HS-5 (cell line): ENCODE data around the gene GUCA1A.
"Not testable (repeated sequence)": the region's sequence is repeated elsewhere in the genome, so short reads cannot be mapped to it uniquely, and the experiment has no call there.

Experiments
- DNase-seq: peaks from one replicate; pipeline ENCODE4 v3.0.0-alpha.2; 2012; ENCODE audit warnings: low read depth

GUCA1A gene

DNA sequence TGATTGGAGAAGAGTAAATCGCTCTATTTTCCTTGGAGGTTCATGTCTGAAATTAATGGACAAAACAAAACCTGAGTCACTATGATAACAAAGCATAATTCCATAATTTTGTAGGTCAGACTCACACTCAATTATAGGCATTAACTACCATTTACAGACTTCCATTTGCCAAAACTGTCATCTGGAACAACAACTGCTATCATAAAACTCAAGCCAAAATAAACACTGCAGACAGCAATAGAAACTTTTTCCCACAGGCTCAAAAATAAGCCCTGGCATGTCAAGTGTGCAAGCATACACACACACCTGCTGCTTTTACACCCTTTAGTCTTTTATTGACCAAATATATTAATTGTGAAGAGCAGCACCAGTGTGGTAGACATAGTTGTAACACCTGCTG is 37.4 kb downstream of the GUCA1A start:
- no peak for DNase-seq

DNA sequence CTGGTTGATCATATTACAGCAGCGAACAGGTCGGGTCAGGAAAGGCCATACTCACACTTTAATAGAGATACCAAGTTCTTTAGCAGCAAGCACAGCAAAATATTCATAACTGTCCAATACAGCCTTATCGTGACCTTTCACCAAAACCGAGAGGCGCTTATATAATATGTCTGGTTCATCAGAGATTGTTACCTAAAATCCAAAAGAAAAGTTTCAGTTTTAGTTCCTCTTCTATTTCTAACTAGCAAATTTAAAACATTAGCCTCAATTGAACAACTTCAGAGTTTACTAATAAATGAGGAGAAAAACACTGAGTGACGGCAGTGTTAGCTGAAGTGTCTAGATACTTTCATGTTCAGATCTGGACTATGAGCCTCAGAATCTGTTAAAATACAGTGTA is 38.6 kb downstream of the GUCA1A start:
- no peak for DNase-seq

DNA sequence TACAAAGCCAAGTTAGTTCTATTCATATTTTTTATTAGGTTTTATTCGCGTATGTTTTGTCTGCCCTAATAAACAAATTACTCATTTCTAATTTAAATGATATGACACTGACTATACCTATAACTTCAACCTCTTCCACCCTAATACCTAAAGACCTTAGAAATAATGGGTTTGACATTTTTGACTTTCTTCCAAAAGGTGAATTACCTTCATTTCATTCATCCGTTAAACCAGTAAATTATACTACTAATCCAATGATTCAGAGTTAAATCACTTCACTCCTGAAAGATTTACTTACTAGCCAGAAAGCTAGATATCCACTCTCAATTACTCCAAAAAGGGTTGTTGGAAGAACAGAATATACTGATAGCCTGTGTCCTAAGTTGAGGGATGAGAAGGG is 39.3 kb downstream of the GUCA1A start:
- no peak for DNase-seq

GRCh38 chr6:42216495-42216894 is 43.3 kb downstream of the GUCA1A start:
- DNase-seq = not testable (repeated sequence)

- no peak for DNase-seq
Observed at GRCh38 chr6:42217157-42217518, 44.0 kb downstream of the GUCA1A start.

DNA sequence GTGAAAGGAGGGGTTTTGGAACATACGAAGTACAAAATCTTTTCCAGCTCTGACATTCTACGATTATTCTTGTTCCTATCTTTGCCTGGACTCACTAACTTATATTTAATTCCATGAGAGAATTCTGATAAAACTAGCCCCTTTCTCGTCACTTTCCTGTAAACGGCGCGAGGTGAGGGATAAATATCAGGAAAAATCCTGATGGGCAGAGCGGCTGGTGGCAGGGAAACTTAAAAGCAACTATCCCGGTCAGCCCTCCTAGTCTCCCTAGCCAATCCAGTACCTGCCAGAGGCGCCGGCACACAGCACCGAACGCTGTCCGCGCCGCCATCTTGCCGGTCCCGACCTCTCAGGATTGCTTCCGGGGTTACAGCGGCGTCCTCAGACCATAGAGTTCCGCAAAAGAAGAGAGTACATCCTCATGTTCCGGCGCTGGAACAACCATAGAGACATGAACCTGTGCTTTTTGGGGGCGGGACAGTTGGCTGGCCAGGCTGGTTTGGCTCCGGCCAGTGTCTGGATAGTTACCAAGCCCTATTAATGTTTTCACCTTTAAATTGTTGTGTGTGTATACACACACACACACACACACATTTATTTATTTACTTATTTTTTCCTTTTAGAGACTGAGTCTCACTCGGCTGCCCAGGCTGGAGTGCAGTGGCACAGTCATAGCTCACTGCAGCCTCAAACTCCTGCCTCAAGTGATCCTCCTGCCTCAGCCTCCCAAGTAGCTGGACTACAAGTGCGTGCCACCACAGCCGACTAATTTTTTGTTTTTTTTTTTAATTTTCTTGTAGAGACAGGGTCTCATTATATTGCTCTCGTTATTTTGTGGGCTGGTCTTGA is 44.6 kb downstream of the GUCA1A start, which contains the start of gene MRPS10:
TSS of gene MRPS10 (minus strand) at position 343 of the 849 bp plus-strand sequence. CDS start at position 331, 12 bp downstream.
- peak; percentile 82 for DNase-seq

GRCh38 chr6:42220807-42221206 is 47.6 kb downstream of the GUCA1A start:
- DNase-seq = no peak

DNA sequence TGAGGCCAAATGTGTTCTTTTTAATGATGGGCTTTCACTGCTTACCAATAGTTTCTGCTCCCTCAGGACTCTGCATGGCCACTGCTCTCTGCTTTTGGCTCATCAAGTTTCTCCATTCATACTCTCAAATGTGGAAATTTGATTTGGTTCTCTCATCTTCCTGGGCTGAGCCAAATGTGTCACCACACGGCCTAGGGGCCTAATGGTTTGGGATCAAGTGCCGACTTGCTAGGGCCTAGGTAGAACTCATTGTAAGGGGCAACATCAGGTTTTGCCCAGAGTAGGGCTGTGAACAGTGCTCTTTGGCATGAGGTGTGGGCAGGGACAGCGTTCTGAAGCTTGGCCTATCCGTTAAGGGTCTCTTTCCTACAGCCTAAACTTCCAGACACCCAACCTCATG is 48.4 kb downstream of the GUCA1A start:
- DNase-seq = no peak

- DNase-seq = no peak
Observed at GRCh38 chr6:42222448-42222847, 49.3 kb downstream of the GUCA1A start.

DNA sequence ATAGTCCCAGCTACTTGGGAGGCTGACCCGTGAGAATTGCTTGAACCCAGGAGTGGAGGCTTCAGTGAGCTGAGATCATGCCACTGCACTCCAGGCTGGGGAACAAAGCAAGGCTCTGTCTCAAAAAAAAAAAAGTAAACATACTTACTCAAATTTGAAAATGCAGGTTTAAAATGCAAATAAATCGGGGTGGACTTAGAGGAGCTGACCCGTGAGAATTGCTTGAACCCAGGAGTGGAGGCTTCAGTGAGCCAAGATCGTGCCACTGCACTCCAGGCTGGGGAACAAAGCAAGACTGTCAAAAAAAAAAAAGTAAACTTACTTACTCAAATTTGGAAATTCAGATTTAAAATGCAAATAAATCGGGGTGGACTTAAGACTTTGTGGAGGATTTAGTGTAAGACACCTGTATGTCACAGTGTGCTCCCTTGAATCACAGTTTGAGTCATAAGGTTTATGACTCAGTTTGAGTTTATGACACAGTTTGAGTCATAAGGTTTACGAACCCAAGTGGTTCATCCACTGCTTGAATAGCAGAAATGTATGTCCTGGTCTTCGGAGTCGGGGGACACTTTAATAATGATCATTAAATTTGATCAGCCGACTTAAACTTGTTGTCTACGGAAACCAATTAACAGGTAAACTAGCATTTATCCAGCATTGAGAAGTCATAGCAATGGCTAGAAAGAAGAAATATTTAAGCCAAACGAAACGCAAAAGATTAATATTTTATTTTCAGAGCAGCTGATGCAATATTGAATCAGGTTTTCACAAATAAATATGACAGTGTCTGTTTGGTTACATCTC is 51.3 kb downstream of the GUCA1A start:
- peak; percentile 91 for DNase-seq

DNA sequence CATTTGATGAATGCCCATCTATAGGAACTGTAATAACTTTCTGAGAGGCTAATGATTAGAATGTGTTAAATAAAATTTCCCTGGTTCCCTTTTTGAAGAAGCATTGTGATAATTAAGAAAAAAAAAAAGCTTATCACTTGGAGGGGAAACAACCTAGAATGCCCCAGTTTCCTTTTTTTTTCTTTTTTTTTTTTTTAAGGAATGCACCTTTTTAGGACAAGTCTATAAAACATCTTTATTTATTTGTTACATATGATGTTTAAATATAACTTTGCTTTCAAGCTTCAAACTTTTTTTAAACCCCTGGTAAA is 51.8 kb downstream of the GUCA1A start:
- DNase-seq = no peak

- DNase-seq = no peak
Observed at GRCh38 chr6:42225419-42225818, 52.3 kb downstream of the GUCA1A start.

- no peak for DNase-seq
Observed at GRCh38 chr6:42226161-42226611, 53.0 kb downstream of the GUCA1A start.

GRCh38 chr6:42226645-42227143 is 53.5 kb downstream of the GUCA1A start:
- DNase-seq = peak; percentile 33

DNA sequence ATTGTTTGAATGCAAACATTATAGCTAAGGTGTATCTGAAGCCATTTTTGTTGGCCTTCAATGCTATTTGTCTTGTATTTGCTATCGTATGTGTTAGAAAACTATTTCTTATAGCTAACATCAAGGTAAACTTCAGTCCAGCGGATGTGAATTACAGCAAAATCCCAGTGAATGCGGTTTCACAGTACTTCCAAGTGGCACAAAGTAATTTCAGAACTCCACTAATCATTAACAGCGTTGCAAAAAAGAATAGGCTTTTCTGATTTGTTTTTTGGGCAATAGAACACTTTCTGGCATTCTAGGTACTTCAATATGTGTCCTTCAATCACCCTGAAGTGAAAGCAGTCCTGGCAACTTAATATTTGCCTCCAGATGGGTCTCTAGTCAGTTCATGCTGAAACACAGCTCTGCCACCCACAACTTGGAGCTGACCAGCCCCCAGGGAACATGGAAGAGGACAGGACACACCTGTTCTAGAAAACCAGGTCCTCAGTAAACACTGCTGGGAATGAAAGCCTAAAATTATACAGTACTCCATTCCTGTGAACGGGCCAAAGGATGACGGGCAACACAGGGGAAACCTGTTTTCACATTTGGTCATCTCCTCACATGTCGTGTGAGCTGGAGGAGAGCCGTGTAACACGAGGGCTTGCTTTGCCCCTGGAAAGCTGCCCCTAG is 54.1 kb downstream of the GUCA1A start:
- no peak for DNase-seq

DNA sequence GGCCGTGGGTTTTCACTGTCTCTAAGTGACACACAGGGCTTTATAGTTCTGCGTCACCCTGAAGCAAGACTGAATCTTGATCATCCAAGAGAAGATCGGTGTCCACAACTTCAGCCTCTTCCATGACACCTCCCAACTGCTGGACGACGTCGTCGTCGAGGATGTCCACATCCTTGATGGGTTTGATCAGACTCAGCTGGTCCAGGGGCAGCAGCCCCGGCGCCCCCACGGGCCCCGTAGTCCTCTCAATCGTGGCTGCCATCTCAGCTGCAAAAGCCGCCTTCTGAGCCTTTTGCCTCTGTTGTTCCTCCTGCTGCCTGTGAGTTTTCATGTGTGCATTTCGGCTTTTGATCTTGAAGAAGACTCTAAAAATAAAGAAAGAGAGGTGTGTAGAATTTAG is 55.1 kb downstream of the GUCA1A start:
- DNase-seq = no peak
